GM13977 (cell line): Measurements from ENCODE around the gene CD248.
"Not testable (repeated sequence)": the region's sequence is repeated elsewhere in the genome, so short reads cannot be mapped to it uniquely, and the experiment has no call there.

ENCODE experiments used
- DNase-seq: peaks from one replicate; pipeline ENCODE4 v3.0.0; 2012; ENCODE audit warnings: low spot score
- CTCF ChIP-seq: IDR thresholded peaks from 2 replicates; pipeline ENCODE4 v1.5.1; 2012; ENCODE audit warnings: mild to moderate bottlenecking, control low read depth; ENCODE audit not compliant: insufficient read depth; ENCODE audit errors: extremely low read depth, missing control alignments
- in situ Hi-C: fragments of 300-500 bp; cut with MboI; formaldehyde crosslinking; loops from one replicate; pipeline ENCODE4 v1.12.0; 2022; ENCODE audit warnings: low sequenced_read_pairs, low pct_unique_long_range_greater_than_20kb, mixed read lengths, inconsistent platforms; ENCODE audit not compliant: unreplicated experiment

Gene CD248

DNA sequence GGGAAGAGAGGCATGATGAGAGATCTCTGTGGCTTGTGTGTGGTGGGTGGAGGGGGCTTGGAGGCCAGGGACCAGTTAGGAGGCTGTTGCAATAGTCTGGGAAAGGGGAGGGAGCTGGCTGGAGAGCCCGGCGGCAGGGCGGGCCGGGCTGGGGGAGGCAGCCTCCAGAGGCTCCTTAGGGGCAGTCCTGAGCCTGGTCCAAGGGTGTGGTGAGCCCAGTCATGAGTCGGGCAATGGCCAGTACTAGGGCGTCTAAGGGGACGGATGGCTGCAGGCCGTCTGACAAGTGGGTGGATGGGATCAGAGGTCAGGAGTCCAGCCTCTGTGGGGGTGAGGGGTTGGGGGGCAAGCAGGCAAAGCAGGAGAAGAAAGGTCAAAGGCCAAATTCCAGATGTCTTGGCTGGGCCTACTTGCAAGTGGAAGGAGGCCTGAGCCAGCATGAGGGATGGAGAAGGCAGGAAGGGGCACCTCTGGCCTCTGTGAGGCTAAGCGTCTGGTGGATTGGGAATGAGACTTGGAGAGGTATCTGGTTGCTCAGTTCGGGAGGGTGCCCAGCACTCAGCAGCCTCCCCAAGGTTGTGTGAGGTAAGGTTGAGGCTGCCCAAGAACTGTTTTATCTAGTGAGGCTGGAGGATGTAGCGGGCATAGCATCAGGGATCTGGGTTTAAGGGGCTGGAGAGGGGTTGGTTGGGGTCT lies 6.0 kb upstream of the CD248 start:
- in situ Hi-C loops, result no loop called here
- TF ChIP-seq CTCF, result no peak
- DNase-seq, result no peak

GRCh38 chr11:66321606-66322005 lies 4.8 kb upstream of the CD248 start:
- no peak for DNase-seq
- in situ Hi-C loops, result no loop called here
- no peak for TF ChIP-seq CTCF

- DNase-seq, in situ Hi-C loops: not testable (repeated sequence)
These were observed 3.9 kb upstream of the CD248 start for GRCh38 chr11:66320748-66321147.

- DNase-seq, in situ Hi-C loops: not testable (repeated sequence)
These were observed 3.4 kb upstream of the CD248 start for GRCh38 chr11:66320289-66320688.

DNA sequence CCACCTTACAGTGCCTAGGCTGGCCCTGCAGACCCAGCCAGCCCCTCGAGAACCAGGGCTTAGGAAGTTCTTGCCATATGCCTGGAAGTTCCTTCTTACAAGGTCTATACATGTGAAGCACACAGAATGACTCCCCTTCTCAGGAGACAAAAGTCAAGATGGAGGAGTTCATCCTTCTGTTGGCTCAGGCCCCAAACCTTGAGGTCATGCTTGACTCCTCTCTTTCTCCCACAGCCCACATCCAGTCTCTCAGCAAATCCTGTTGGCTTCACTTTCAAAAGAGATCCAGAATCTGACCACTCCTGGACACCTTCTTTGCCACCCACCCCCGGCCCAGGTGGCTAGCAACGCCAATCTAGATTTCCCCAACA lies 1.7 kb upstream of the CD248 start:
- no peak for DNase-seq
- TF ChIP-seq CTCF, result no peak
- in situ Hi-C loops, result no loop called here

- no peak for TF ChIP-seq CTCF
- no peak for DNase-seq
- in situ Hi-C loops, result no loop called here
These were observed 1.1 kb upstream of the CD248 start for GRCh38 chr11:66317723-66318599.

DNA sequence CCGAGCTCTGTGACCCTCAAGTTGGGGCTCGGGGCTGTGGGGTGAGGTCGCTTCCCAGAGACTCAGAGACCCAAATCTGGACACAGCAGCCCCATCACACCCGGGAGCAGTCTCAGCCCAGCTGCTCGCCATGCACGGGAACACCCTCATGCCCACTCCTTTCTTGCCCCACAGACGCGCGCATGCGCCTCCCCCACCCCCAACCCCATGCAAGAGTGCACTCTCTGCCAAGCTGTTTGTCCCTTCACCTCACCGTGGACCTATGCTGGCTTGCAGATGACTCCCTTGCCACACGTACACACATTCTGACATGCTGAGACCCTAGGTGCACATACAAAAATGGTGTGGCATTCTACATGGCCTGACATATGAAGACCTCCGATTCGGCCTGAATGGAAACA lies 478 bp upstream of the CD248 start:
- no peak for DNase-seq
- TF ChIP-seq CTCF, result no peak
- in situ Hi-C loops, result no loop called here
